ENCODE data around the gene ACSM5. TPM values are rescaled to one million over a fixed set of nuclear protein-coding genes. Genes with fewer than 3 reads are reported as not detected.

Gene ACSM5
- polyA plus RNA-seq (2011; rRNA removed) (not detected in 2 replicates), polyA minus RNA-seq (2011; rRNA and poly(A)+ RNA removed) (not detected in 2 replicates)

- Histone ChIP-seq H3K27ac (ENCODE audit: low read depth, low read length) (no peak within 1 kb of the TSS), H3K4me3 (ENCODE audit: low read depth, low read length) (no peak within 1 kb of the TSS), H3K27me3 (ENCODE audit: control insufficient read depth, insufficient read depth, low read length) (no peaks in the 10 kb centered on the region), H3K9me3 (ENCODE audit: control insufficient read depth, insufficient read depth, low read length) (peaks cover 19% of the 10 kb centered on the region)
- TF ChIP-seq CTCF (IDR thresholded peaks at IDR 0.05; ENCODE audit: low read depth, low read length) = no peak
- ChIA-PET POLR2A (no interaction called here), CTCF (no interaction called here)
- no peak for DNase-seq (ENCODE audit: low read depth, low spot score)
Measured at GRCh38 chr16:20409398-20410120, at the start of gene ACSM5. ACSM5 (plus strand) TSS chr16:20409534; CDS start chr16:20411485, 1,951 bp downstream.

GRCh38 chr16:20359997-20360396 lies 49.3 kb upstream of the ACSM5 start:
- DNase-seq (ENCODE audit: low read depth, low spot score) = no peak
- ChIA-PET POLR2A (no interaction called here), CTCF (no interaction called here)
- Histone ChIP-seq H3K27me3 (ENCODE audit: control insufficient read depth, insufficient read depth, low read length) (no peaks in the 10 kb centered on the region), H3K9me3 (ENCODE audit: control insufficient read depth, insufficient read depth, low read length) (peaks cover 8% of the 10 kb centered on the region), H3K4me3 (ENCODE audit: low read depth, low read length) (no peak overlapping the region), H3K27ac (ENCODE audit: low read depth, low read length) (no peak overlapping the region)
- no peak for TF ChIP-seq CTCF (IDR thresholded peaks at IDR 0.05; ENCODE audit: low read depth, low read length)

- H3K27me3 ChIP-seq (ENCODE audit: control insufficient read depth, insufficient read depth, low read length) = no peaks in the 10 kb centered on the region
- H3K9me3 ChIP-seq (ENCODE audit: control insufficient read depth, insufficient read depth, low read length) = peaks cover 4% of the 10 kb centered on the region
- no peak overlapping the region for H3K27ac ChIP-seq (ENCODE audit: low read depth, low read length)
- H3K4me3 ChIP-seq (ENCODE audit: low read depth, low read length) = no peak overlapping the region
- POLR2A ChIA-PET = no interaction called here
- CTCF ChIA-PET = interaction anchor here (1.0 to 2.1 kb wide), 2 partner anchors 22 to 456 kb away, joined by 5 to 7 read pairs; no protein-coding TSS in a partner anchor
- TF ChIP-seq CTCF (IDR thresholded peaks at IDR 0.05; ENCODE audit: low read depth, low read length) = no peak
- DNase-seq (ENCODE audit: low read depth, low spot score) = no peak
Measured at GRCh38 chr16:20363191-20363590, 46.1 kb upstream of the ACSM5 start.

GRCh38 chr16:20364051-20364450 lies 45.3 kb upstream of the ACSM5 start:
- Histone ChIP-seq H3K27ac (ENCODE audit: low read depth, low read length) (no peak overlapping the region), H3K9me3 (ENCODE audit: control insufficient read depth, insufficient read depth, low read length) (peaks cover 4% of the 10 kb centered on the region), H3K27me3 (ENCODE audit: control insufficient read depth, insufficient read depth, low read length) (no peaks in the 10 kb centered on the region), H3K4me3 (ENCODE audit: low read depth, low read length) (no peak overlapping the region)
- POLR2A ChIA-PET = no interaction called here
- CTCF ChIA-PET = interaction anchor here (2.1 kb wide), 1 partner anchor 457 kb away, joined by 7 read pairs; no protein-coding TSS in a partner anchor
- no peak for DNase-seq (ENCODE audit: low read depth, low spot score)
- no peak for TF ChIP-seq CTCF (IDR thresholded peaks at IDR 0.05; ENCODE audit: low read depth, low read length)

- H3K9me3 ChIP-seq (ENCODE audit: control insufficient read depth, insufficient read depth, low read length) = peaks cover 3% of the 10 kb centered on the region; the same call in 1 of the 2 replicates
- ChIA-PET POLR2A (no interaction called here), CTCF (no interaction called here)
- TF ChIP-seq CTCF (IDR thresholded peaks at IDR 0.05; ENCODE audit: low read depth, low read length) = no peak
- H3K4me3 ChIP-seq (ENCODE audit: low read depth, low read length) = no peak overlapping the region
- no peak overlapping the region for H3K27ac ChIP-seq (ENCODE audit: low read depth, low read length)
- H3K27me3 ChIP-seq (ENCODE audit: control insufficient read depth, insufficient read depth, low read length) = no peaks in the 10 kb centered on the region
- DNase-seq (ENCODE audit: low read depth, low spot score) = no peak
Measured at GRCh38 chr16:20369452-20370054, 39.8 kb upstream of the ACSM5 start.
